Amygdala (tissue), 56 donors: ENCODE measurements around the gene PLCL1.

Source experiments
- DNase-seq, 56 donors: peaks; one replicate each; lab custom pipeline; 2025; lab: John Stamatoyannopoulos, UW

Gene PLCL1

DNA sequence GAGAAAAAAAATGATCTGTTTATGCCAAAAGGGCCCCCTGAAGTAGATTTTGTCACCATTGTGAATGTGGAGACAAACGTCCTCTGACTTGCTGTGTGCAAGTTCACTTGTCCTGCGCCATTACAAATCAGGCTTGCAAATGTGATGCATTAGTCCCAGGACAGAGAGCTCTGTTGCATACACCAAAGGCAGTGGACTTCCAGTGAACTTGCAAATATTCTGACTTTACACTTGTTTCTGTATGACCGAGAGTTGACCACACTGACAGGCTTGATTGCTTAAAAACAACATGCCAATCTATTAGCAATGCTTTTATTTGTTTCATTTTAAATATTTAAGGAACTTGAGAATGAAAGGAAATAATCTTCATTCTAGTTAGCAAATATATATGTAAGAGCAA lies 293.2 kb downstream of the PLCL1 start:
- peak in 3 of 56 donors; percentile 5 to 6 (median 6) for DNase-seq

DNA sequence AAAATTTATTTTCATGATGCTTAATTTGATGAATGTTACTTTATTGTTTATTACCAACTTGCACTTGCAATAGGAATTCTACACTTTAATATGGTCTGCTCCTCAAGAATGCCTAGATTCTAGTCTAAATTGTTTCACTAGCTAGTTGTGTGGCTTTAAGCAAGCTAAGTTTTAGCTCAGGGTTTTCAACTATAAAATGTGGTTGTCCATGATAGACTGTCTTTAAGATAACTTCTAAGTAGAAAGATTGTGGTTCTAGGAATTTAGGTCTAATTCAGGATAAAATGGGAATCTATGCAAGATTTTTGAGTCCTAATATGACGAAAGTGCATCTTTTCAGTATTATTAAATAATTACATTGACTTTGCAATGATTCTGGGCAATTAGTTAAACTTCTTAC lies 294.0 kb downstream of the PLCL1 start:
- no peak for DNase-seq

DNA sequence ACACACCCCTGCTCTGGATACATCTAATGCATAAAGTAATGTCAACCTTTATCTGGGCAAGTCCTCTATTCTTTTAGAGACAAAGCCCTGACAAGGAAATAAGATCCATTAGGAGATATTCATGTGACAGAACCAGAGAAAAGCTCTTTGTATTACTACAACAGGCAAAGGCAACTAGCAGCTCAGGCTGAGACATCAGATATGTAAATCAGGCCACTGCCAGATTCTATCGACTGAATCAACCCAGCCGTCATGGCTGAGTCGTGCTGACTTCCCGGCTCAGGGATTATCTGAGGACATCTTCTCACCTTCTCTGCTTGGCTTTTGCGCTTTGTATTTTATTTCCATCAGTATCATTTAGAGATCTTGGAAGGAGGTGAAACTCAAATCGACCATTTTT lies 294.5 kb downstream of the PLCL1 start:
- DNase-seq: peak in 36 of 56 donors; percentile 1 to 72 (median 24)

DNA sequence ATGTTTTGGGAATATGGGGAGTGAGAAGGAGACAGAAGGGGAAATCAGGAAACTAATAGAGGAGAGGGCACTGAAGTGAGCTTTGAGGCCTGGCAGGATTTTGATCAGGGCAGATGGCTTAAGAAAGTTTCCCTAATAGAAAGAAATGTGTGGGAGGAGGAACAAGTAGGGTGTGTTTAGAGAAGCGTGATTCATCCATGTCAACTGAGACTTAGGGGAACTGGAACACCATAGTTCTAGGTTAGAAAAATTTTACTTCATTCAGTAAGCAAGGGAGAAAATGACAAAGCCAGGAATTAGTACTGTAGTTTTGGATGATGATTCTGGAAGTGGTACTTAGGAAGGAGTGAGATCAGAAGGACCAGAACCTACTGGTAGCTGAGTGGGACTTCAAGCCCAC lies 296.0 kb downstream of the PLCL1 start:
- no peak for DNase-seq

DNA sequence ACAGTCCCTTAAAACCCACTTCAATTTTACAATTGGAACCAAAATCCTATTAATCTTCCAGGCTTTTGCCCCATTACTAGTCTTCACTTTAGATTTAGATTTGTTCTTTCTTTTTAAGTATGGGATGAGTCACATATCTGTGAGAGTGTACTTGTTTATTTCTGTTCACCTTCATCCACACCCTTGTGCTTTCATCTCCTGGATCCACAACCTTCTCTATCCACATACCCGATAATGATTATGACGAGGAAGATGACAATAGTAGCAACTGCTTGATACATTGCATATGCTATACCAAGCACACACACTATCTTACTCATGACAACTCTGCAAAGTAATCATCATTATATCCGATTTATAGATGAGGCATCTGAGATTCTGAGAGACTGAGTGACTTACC lies 297.3 kb downstream of the PLCL1 start:
- no peak for DNase-seq

DNA sequence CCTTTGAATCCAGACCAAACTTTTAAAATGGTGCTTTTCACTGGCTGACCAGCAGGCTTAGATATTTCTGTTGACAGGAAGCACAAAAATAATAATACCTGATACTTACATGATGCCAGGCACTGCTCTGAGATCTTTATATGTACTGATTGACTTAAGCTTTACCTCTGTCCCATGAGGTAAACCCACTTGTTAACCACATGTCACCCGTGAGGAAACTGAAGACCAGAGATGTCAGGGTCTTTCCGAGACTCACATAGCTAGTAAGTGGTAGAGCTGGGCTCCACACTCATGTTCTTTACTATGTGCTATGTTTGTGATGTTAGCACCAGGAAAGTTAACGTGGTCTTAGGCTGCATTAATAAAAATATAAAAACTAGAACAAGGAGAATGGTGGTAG lies 297.7 kb downstream of the PLCL1 start:
- DNase-seq: no peak

DNA sequence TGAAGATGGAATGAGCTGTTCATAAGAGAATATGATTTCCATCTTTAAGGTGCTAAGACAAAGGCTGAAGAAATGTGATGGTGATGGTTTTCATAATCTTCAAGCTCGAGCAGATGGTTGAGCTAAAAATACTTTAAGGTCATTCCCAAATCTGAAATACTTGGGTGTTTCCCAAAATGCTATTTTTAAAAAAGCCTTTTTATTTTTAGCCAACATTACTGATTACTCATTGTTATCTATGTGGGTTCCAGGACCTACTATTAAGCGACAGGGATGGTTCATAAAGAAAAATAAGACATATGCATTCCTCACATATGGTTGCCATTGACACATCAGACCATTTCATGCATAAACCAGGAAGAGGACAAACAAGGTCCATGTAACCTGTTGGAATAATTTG lies 298.5 kb downstream of the PLCL1 start:
- DNase-seq: no peak

DNA sequence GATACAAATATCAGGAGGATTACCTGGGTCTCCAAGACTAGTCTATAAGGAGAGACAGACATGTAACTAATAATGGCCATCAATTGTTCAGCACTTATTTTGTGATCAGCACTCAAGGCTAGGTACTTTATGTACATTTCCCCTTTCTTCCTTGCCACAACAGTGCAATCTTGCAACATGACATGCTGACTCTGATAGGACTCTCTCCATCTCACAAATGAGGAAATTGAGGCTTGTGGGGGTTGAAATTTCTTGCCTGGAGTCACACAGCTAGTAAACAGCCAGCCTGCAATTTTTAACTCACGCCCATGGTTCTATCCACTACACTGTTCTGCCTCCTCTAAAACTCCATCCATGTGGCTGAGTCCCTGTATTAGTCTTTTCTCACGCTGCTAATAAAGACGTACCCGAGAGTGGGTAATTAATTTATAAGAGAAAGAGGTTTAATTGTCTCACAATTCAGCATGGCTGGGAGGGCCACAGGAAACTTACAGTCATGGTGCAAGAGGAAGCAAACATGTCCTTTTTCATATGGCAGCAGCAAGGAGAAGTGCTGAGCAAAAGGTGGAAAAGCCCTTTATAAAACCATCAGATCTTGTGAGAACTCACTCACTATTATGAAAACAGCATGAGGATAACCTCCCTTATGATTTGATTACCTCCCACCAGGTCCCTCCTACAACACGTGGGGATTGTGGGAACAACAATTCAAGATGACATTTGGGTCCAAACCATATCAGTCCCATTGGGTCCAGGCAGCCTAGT lies 302.4 kb downstream of the PLCL1 start:
- peak in 1 of 56 donors; percentile 24 for DNase-seq

DNA sequence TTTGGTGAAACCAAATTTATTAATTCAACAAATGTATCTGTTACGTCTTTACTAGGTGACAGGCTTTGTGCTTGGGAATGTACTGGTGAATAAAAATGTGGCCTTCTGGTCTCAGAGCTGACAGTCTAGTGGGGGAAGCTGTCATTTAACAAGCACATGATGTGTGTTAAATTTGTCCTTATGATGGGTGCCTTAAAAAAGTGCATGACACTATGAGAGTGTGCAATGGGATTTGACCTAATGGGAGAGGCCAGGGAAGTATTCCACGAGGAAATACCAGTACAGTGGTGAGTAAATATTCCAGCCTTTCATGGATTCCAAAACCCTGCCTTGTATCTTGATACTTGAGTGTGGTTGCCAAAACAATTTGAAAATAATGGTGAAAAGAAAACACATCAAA lies 308.9 kb downstream of the PLCL1 start:
- no peak for DNase-seq

DNA sequence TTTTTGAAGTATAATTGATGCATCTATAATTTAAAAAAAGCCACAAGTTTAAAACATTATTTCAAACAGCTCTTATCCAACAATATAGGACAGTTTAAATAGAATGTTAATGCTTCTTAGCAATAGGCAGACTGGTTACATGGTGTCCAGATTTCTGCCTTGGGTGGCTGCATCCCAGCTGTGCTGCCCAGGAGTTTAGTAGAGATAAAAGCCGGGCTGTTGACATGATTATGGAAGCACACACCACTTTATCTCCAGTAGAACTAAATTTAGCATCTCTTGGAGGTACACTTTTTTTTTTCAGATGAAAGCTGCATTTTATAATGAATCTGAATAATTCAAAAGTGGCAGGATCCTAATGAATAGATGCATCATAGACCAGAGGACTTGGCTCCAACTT lies 309.7 kb downstream of the PLCL1 start:
- DNase-seq: no peak

DNA sequence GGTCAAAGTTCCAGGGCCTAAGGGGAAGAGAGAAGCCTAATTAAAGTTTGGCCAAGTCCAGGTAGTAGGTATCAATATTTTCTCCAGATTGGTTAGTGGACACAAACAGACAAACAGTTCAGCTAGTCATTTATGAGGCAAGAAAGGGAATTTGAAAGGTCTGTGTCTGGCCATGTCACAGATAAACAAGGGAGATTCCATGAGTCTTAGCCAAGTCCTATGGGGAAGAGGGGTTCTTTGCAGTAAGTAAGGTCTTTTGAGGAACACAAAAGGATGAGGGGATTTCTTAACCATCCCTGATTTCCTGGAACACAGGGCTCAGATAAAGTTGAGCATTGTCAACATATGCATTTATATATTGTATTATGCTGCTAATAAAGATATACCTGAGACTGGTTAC lies 310.8 kb downstream of the PLCL1 start:
- DNase-seq: no peak

DNA sequence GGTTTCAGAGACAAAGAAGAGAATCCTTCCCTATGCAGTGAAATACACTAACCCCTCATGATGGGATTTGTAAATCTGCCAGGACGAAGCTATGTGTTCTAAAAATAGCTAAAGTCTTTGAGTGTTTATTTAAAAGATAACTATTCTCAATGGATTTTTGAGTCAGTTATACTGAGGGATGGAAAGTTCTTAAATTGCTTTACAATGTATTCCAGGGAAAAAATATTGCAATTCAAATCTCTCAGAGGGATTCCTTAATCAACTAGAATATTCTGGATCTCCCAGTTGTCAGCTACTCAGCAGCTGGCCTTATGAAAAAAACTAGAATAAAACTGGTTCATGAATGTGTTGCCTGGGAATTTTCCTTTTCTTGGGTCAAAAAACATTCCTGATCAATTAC lies 312.4 kb downstream of the PLCL1 start:
- DNase-seq: no peak

DNA sequence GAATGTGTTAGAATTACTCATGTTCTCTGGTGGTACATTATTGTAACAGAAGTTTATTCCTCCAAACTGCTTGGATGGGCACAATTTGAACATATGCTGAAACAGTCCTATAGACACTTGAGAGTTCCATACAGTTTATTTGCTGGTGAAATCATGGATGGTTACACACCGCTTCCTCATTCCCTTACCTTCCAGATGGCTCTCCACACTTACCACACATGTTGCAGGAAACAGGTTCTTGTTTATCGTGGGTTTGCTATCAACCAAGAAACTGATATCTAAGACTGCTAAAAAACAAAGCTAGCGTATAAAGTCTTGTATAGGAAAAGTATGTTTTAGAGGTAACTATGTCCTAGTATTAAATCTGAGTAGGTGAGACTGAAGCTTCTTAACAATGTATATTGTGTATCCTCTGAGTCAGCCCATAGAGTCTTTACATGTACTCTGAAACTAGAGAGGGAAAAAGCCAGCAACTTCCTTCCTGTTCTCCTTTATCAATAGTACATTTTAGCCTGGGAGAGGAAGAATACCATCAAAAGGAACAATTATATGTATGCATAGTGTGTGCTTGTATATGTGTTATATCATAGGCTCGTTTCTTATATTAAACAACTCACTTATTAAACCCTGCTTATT lies 313.1 kb downstream of the PLCL1 start:
- no peak for DNase-seq

DNA sequence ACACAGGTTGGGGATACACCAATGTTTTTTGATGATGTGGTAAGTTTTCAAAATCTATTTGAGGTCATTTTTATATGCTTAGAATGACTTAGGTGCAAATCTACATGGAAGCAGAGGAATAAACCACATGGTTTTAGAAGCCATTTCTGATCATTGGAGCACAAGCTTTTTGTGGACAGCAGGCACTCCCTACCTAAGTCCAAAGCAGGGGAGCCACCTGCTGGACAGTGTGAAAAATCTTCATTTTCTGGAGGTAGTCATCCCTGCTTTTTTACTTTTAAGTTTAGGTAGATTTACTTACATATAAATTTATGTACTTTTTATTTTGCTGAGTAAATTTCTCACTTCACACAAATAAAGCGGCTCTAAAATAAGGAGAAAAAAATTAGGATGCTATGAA lies 323.2 kb downstream of the PLCL1 start:
- DNase-seq: peak in 6 of 56 donors; percentile 1 to 30 (median 4)

DNA sequence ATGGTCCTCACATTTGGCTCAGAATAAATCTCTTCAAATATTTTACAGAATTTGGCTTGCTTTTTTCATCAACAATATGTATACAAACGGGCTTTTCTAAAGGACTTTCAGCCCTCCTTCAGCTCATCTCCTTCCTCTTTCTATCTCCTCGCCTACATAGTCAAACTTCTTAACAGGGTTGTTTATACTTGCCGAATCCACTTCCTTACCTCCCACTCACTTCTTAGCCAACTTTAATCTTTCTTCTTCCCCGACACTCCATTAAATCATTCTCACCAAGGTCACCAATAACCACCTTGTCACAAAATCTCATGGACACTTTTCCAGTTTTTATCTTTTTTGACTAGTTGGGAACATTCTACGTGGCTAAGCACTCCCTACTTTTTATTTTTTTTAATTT lies 325.2 kb downstream of the PLCL1 start:
- no peak for DNase-seq

DNA sequence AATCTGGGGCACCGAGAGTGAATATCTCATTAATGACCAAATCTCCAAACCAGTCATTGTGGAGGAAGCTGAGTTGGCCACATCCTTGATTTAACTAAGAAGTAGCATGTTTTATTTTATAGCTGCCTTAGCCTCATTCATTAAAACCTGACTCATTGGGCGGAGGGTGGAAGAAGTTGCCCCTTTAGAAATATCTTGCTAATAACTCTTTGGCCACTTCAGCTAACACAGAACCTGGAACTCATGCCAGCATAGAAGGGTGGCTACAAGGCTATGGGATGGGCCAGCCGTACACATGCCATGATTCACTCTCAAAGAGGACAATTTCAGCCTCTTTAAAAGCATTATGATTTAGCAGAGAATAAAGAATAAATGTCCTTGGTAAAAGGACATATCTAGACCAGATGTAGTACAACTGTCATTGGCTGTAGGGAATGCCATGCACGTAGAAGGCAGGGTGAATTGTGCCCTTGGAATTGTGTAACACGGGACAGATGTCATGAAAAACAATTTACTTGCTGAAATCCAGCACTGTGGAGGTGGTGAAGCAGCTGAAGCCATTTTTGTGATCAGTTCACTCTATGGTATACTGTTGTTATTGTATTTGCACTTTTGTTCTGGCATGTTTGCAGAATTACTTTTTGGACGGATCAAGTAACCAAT lies 330.0 kb downstream of the PLCL1 start:
- DNase-seq: no peak

DNA sequence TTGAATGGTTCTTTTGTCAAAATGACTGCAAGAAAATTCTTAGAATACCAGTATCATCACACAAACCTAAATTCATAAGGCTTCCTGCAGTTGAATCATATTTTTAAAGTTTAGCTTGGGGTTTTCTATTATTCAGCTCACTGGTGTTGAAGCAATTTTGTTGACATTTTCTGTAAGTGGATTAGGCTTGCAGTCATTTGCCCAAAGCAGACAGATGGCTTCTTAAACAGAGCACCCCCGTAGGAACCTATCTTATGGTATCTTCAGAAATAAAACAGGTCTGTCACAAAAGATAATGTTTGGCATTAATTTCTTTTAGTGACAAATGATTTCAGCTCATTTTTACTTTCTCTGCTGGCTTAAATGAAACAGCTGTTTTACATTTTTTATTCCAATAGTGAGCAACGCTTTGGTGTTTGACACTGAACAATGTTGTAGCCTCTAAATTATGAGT lies 331.1 kb downstream of the PLCL1 start:
- DNase-seq: peak in 2 of 56 donors; percentile 6 to 7

DNA sequence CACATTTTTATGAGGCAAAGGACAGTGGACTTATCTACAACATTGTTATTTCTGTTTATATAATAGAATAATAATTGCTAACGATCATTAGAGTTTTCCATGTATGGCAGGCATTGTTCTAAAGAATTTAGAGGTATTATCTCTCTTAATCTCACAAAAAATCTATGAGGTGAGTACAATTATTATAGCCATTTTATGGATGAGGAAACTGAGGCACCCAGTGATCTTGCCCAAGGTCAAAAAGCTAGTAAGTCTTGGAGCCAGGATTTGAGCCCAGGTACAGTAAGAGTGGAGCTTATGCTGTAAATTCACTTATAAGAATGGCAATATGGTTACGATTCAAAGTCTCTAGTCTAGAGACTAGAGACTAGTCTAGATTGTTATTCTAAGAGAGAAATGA lies 331.7 kb downstream of the PLCL1 start:
- no peak for DNase-seq

DNA sequence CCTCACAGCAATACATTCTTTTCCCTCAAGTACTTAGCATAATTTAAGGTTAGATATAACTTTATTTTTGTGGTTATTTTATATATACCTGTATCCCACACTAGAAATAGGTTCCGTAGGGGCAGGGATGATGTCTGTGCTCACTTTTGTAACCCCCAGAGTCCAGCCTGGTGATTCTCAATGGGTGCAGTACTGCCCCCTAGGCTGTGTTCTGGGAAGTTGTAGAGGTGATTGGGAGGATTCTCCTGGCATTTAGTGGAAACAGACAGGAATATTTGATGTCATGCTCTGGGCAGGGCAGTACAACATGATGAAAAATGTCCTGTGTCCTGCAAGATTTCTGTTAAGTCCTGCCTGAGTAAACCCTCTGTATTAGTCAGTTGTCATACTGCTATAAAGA lies 333.3 kb downstream of the PLCL1 start:
- DNase-seq: no peak

DNA sequence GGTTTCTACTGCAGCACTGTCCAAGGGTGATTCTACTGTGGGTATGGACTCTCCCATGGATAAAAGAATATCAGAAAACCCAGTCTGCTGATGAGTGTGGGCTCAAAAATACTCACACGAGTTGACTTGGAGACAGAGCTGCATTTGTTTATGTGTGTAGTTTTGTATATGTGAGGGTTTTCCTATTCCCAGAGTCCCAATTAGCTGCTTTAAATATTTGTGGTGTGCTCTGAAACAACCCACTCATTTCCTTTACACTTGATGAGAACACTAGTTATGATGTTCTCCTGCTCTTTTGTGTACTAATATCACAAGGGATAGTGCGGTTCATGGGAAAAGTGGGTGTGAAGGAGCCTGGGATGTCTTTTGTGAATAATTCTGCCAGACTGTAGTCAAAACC lies 337.3 kb downstream of the PLCL1 start:
- no peak for DNase-seq

DNA sequence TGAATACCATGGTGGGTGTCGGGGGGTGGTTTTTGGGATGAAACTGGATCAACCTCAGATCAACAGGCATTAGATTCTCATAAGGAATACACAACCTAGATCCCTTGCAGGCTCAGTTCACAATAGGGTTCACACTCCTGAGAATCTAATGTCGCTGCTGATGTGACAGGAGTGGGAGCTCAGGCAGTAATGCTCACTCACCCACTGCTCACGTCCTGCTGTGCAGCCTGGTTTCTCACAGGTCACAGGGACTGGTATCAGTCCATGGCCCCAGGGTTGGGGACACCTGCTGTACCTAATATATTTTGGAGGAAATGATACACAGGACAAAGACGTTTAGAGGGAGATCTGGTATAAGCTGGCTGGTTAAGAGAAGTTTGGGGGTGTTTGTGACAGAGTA lies 338.8 kb downstream of the PLCL1 start:
- DNase-seq: peak in 1 of 56 donors; percentile 2

DNA sequence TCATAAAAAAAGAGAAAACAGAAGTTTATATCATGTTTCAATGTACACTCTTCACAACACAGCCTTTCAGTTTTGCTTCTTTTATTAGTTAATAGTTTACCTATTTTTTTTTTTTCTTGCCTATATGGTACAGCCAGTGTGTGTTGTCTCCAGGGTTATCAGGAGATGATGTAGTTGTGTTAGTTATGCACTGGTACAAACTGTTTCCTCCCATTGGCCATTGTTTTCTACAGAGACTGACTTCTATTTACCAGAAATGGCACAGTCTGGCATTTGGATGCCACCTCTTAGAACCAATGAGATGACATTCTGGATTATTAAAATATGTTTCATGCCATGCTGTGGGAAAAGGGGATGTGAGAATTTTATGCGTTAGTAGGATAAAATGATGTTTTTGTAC lies 339.4 kb downstream of the PLCL1 start:
- peak in 2 of 56 donors; percentile 15 to 23 for DNase-seq
